Endothelial cell (in vitro differentiated cells): ENCODE measurements around the gene KLHL33. TPM values are rescaled to one million over a fixed set of nuclear protein-coding genes. Genes with fewer than 3 reads are reported as not detected.

Source experiments
- DNase-seq: peaks from one replicate; pipeline ENCODE4 v3.0.0; 2021; ENCODE audit warnings: low spot score
- H3K27ac Mint-ChIP-seq: one replicate; pipeline ENCODE4 v1.8.0; 2021; ENCODE audit warnings: mixed read lengths, inconsistent platforms; ENCODE audit not compliant: unreplicated experiment
- H3K27me3 Mint-ChIP-seq: one replicate; pipeline ENCODE4 v1.8.0; 2021; ENCODE audit warnings: mild to moderate bottlenecking, moderate library complexity, mixed read lengths, inconsistent platforms; ENCODE audit not compliant: unreplicated experiment
- H3K36me3 Mint-ChIP-seq: one replicate; pipeline ENCODE4 v1.8.0; 2021; ENCODE audit warnings: mild to moderate bottlenecking, low read depth, mixed read lengths, inconsistent platforms; ENCODE audit not compliant: unreplicated experiment
- H3K4me1 Mint-ChIP-seq: one replicate; pipeline ENCODE4 v1.8.0; 2021; ENCODE audit warnings: mild to moderate bottlenecking, mixed read lengths, inconsistent platforms; ENCODE audit not compliant: unreplicated experiment
- H3K4me3 Mint-ChIP-seq: one replicate; pipeline ENCODE4 v1.8.0; 2021; ENCODE audit warnings: mild to moderate bottlenecking, mixed read lengths, inconsistent platforms; ENCODE audit not compliant: unreplicated experiment
- H3K9me3 Mint-ChIP-seq: one replicate; pipeline ENCODE4 v1.8.0; 2021; ENCODE audit warnings: mixed read lengths, inconsistent platforms; ENCODE audit not compliant: unreplicated experiment
- total RNA-seq: library from RNA; stranded (reverse); fragmentation: NEBNext Ultra II Directional; extraction: Animal tissue kit (Norgen Biotek cat#: 25700); gene quantifications from one replicate; pipeline ENCODE4 v1.2.1, GENCODE V29; 2021; ENCODE audit not compliant: unreplicated experiment
- TF ChIP-seq, protein P1 (sequence below): fragments of 200-600 bp; sonication (generic); IDR thresholded peaks from one replicate; pipeline ENCODE4 v1.5.0; 2021; ENCODE audit warnings: antibody characterized with exemption; ENCODE audit not compliant: unreplicated experiment

The KLHL33 gene
- total RNA-seq, 1 donor from 2014 or later: 0.08 TPM

DNA sequence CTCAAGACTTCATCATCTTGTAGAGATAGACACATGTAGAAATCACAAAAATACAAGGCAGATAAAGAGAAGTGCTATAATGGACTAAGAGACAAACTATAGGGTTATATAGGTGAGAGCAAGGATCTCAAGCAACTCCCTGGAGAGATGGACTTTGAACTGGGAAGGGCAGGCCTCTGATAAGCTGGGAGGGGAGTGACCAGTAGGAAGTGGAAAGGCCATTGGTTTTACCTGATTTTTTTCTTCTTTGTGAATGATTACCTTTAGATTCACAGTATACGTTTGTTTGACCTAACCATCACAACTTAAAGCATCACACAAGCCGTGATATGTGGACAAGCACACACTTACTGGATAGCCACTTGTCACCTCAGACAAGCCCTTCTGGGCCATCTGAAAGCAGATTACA lies 17.5 kb downstream of the KLHL33 start:
- no peak overlapping the region for H3K27ac Mint-ChIP-seq

DNA sequence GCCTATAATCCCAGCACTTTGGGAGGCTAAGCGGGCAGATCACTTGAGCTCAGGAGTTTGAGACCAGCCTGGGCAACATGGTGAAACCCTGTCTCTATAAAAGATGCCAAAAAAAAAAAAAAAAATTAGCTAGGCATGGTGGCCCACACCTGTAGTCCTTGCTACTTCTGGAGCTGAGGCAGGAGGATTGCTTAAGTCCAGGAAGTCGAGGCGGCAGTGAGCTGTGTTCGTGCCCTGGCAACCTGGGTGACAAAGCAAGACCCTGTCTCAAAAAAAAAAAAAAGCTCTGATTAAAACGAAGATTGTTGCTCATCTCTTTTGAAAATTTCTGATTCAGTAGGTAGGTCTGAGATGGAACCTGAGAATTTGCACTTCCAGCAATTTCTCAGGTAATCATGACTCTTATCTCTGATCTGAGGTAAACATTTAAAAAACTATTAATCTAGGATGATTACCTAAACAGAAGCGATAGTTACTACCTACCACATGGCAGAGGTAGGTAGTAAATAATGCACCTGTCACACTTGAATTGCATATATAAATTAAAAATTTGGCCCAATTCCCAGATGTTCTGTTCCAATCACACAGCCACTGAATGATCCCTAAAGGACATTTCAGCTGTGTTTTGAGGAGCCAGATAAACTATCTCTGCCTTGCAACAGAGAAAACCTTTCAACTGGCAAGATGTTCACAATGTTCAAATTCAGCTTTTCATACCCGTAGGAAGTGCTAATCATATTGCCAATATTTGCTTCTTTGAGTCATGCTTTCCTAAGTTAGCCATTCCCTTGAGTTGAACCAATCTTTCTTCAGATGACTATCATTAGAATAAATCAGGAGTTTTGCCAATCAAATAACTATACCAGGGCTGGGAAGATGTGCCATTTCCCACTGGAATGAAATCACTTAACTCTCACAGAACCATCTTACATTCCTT lies 18.4 kb downstream of the KLHL33 start:
- no peak overlapping the region for H3K27ac Mint-ChIP-seq
- peaks cover 8% of the 10 kb centered on the region for H3K4me1 Mint-ChIP-seq
- H3K36me3 Mint-ChIP-seq: peaks cover 3% of the 10 kb centered on the region
- H3K27me3 Mint-ChIP-seq: peaks cover 2% of the 10 kb centered on the region
- H3K9me3 Mint-ChIP-seq: no peaks in the 10 kb centered on the region
- no peak for DNase-seq
- TF ChIP-seq, protein P1, sequence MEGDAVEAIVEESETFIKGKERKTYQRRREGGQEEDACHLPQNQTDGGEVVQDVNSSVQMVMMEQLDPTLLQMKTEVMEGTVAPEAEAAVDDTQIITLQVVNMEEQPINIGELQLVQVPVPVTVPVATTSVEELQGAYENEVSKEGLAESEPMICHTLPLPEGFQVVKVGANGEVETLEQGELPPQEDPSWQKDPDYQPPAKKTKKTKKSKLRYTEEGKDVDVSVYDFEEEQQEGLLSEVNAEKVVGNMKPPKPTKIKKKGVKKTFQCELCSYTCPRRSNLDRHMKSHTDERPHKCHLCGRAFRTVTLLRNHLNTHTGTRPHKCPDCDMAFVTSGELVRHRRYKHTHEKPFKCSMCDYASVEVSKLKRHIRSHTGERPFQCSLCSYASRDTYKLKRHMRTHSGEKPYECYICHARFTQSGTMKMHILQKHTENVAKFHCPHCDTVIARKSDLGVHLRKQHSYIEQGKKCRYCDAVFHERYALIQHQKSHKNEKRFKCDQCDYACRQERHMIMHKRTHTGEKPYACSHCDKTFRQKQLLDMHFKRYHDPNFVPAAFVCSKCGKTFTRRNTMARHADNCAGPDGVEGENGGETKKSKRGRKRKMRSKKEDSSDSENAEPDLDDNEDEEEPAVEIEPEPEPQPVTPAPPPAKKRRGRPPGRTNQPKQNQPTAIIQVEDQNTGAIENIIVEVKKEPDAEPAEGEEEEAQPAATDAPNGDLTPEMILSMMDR: no peak
- H3K4me3 Mint-ChIP-seq: no peak overlapping the region

More for the DNA sequence above, 17.5 kb downstream of the KLHL33 start:
- Mint-ChIP-seq H3K4me1 (peaks cover 14% of the 10 kb centered on the region), H3K27me3 (peaks cover 2% of the 10 kb centered on the region), H3K4me3 (no peak overlapping the region), H3K36me3 (peaks cover 2% of the 10 kb centered on the region), H3K9me3 (no peaks in the 10 kb centered on the region)
- no peak for DNase-seq
- TF ChIP-seq, protein P1: no peak

DNA sequence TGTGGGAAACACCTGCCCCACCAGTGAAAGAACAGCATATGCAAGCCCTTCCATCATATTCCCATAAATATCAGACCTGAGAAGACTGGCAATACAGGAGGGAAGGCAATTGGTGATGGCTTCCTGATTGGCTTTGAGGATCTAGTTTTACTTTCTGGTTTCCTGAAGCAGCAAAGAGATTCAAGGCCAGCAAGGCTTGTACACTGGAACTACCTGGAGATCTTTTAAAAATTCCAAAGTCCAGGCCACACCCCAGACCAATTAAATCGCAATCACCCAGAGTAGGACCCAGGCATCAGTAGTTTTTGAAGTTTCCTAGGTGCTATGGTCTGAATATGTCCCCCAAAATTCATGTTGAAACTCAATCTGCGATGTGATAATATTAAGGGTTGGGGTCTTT lies 19.7 kb downstream of the KLHL33 start:
- no peak overlapping the region for H3K4me3 Mint-ChIP-seq
- H3K4me1 Mint-ChIP-seq: peaks cover 9% of the 10 kb centered on the region
- no peaks in the 10 kb centered on the region for H3K9me3 Mint-ChIP-seq
- TF ChIP-seq, protein P1: no peak
- peaks cover 2% of the 10 kb centered on the region for H3K27me3 Mint-ChIP-seq
- DNase-seq: no peak
- H3K36me3 Mint-ChIP-seq: peaks cover 3% of the 10 kb centered on the region
- H3K27ac Mint-ChIP-seq: no peak overlapping the region

DNA sequence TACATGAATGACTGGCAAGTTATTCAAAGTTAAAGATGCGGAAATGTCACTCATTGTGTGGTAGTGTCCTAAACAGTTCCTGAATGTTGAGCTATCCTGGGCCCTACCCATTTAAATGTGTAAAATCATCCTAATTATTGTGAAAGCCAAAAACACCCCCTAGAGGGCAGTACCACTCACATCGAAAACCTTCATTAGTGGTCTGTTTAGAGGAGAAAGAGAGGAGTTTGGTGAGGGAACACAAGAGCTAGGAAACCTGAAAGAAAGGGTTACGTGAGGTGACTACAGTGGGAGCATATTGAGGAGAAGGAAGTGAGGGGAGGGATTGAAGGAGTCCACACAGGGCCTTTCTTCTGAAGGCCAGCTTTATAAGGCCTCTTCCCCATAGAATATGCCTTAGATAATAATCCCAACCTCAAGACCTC lies 20.2 kb downstream of the KLHL33 start:
- peak; percentile 50 for DNase-seq
- H3K9me3 Mint-ChIP-seq: no peaks in the 10 kb centered on the region
- H3K27me3 Mint-ChIP-seq: peaks cover 4% of the 10 kb centered on the region
- no peak overlapping the region for H3K4me3 Mint-ChIP-seq
- TF ChIP-seq, protein P1: peak; percentile 65
- no peak overlapping the region for H3K27ac Mint-ChIP-seq
- peaks cover 3% of the 10 kb centered on the region for H3K36me3 Mint-ChIP-seq
- peaks cover 11% of the 10 kb centered on the region for H3K4me1 Mint-ChIP-seq

DNA sequence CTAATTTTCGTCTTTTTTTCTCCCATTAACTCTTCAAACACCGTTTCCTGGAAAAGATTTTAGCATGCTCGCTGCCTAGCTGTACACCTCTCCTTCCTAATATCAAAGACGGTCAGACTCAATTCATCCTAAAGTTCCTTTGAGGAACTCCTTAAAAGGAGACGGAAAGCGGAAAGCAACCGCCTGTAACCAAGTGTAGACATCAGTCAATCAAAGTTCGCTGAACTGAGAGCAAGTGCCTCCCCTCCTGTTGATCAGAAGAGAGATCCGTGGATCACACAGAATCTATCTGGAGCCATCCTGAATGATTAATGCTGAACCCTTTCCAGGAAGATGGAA lies 22.3 kb downstream of the KLHL33 start:
- Mint-ChIP-seq H3K4me3 (peak overlapping the region; percentile 97), H3K9me3 (no peaks in the 10 kb centered on the region), H3K4me1 (peaks cover 11% of the 10 kb centered on the region), H3K36me3 (peaks cover 10% of the 10 kb centered on the region), H3K27me3 (peaks cover 4% of the 10 kb centered on the region), H3K27ac (peak overlapping the region; percentile 96)
- no peak for DNase-seq
- TF ChIP-seq, protein P1: no peak
